ENCODE measurements around the gene INO80B.
"Not testable (repeated sequence)": the region's sequence is repeated elsewhere in the genome, so short reads cannot be mapped to it uniquely, and the experiment has no call there.

INO80B gene

DNA sequence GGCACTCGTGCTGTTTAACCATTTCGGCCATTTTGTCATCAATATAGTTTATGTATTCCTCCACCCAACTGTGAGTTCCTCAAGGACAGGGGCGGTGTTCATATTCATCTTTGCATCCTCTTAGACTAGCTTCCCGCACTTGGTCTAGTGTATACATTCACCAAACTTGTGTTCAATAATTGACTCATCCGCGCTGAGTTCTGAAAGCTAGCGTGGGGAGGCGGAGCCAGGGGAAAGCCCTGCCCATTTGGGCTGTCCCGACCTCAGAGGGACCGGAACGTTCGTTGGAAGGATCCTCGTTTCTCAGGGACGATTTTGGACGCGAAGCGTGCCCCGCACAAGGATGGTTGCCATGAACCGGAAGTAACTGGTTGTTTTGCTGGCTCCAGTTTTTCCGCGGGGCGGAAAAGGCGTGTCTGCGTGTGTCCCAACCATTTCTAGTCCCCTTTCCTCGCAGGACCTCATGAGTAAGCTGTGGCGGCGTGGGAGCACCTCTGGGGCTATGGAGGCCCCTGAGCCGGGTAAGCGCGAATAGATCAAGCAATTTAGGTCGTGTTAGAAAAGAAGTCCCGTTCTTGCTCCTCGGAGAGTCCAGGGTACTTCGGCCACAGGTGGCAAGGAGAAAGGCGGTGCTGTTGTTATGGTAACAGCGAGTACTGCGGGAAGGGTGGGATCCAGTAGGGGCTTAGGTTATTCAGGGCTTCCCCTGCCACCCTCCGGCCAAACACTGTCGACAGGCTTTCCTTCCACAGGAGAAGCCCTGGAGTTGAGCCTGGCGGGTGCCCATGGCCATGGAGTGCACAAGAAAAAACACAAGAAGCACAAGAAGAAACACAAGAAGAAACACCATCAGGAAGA is at the start of gene INO80B:
TSS of gene INO80B (plus strand) at position 434 of the 858 bp plus-strand sequence. CDS start at position 464, 30 bp downstream.
- peak; percentile 99 for DNase-seq

- DNase-seq: no peak
Observed at GRCh38 chr2:74406035-74406434, 48.9 kb upstream of the INO80B start.

DNA sequence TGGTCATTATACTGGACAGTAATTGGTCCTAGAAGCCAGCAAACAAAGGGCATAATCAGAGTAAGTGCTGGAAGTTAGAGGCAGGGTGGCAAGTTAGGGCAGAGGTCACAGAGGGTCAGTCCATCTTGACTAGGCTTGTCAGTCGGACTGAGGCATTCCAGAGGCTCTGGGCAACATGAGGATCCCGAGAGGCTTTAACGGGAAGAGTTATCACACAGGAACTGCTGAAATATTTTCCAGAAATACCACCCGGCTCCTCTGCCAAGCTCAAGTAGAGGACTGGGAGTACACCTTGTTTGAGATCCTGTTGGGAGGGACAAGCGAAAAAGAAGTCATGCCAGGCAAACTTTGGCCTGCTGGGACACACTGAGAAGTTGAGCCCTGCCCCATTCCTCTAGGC is 47.2 kb upstream of the INO80B start:
- DNase-seq: no peak

GRCh38 chr2:74413001-74413698 is 41.7 kb upstream of the INO80B start:
- no peak for DNase-seq

DNA sequence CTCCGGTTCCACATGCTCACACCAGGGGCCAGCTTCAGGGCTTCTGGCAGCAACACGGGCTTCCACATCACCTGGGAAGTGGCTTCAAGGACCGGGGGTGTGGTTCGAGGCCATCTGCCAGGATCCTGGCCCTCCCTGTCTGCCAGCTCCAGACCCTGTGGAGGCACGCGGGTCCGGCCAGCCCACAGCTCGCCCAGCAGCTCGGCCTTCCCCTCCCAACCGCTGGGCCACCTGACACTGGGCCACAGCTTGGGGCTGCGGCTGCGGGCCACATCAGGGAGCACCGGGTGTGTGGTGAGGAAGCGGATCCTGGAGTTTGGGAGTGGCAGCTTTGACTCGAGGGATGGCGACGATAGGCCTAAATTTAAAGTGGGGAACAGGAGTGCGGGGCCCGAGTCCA is 40.4 kb upstream of the INO80B start:
- no peak for DNase-seq

DNA sequence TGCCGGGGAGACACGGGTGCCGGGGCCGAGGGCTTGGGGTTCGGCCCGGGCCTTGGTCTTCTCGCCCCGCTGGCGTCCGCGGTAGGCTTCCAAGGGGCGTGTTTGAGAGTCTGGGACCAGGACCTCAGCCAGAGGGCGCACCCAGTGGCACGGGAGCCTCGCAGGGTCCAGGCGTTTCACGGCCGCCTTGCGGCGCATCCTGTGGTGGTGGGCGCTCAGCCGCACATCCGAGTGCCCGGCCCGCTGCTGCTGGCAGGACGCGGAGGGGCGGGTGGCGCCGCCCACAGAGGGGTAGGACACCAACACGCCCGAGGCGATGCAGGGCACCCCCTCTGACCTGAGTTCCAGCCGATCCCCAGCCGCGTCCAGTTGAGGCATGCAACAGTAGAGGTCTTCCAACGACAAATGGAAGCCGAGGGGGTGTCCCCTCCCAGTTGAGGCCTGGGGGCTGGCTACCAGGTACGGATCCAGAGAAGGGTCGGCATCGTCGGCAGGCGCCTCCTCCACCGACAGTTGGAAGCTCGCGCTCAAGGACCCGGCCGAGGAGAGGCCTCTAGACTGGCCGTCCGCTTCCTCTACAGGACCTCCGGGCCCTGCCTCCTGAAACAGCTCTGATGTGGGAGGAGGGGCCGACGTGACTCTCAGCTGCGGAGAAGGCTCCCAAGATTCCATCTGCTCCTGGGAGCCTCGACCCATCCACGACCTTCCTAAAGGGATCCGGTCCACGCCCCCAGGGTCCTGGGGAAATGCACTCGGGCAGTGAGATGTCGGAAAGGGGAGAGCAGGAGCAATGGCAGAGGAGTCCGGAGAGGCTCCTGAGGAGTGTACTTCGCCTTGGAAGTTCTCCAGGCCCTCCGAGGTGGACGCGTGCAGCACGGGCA is 39.8 kb upstream of the INO80B start:
- DNase-seq: no peak

DNA sequence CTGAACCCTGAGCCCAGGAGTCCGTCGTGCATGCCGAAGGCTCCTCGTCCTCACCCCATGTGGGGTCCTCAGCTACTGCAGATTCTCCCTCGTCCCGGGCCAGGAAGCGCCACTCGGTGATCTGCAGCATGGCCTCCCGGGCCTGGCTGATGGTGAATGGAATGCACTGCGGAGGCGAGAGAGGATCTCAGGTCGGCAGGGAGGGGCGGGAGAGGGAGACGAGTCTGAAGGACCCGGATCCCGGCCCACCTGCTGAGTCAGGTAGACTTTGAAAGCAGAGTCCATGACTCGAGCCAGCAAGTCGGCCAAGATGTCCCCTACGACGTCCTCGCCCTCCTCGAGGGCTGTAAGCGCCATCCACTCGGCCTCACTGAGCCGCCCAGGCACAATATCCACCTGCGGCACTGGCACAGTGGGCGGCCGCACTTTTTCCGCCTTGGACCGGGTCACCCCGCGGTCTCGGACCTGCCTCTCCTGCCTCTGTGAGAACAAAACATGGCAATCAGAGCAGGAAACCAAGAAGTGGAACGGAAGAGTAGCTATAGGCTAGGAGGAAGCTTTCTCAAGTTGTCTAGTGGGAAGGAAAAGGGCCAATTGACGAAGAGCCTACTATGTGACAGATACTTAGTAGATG is 39.0 kb upstream of the INO80B start:
- DNase-seq: no peak

DNA sequence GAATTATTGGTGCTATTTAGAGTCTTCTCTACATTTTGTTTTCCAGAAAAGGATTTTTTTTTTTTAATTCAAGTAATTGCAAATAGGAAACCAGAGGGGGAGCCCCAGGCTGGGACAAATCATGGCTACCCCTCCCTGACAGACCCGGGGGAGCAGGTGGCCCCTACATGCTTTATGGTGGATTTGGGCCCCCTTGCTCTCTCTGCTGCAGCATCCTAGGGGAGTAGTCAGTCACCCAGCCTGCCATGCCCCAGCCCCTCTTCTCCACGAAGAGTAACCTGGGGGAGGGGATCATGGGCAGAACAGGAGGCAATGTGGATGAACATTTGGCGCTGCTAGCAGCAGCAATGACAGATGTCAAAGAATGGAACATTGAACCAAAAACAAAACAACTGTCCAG is 38.1 kb upstream of the INO80B start:
- DNase-seq: no peak

DNA sequence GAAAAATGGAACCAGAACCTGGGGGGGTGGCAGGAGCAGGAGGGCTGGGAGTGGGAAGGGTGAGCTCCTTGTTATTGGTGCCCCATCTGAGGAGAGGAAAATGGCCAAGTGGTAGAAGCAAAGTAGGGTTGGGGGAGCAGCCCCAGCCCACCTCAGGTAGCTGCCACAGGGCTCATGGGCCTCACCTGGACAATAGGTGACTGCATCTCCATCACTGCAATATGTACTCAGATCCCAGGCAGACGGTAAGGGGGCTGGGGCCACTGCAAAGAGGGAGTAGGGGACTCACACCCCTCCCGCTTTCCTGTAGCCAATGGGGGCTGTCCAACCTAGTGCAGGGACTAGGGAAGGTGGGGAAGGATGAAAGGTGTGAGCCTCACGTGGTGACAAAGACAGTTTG is 37.7 kb upstream of the INO80B start:
- no peak for DNase-seq

GRCh38 chr2:74417763-74418162 is 37.1 kb upstream of the INO80B start:
- DNase-seq: no peak

- no peak for DNase-seq
Observed at GRCh38 chr2:74418312-74418711, 36.6 kb upstream of the INO80B start.

DNA sequence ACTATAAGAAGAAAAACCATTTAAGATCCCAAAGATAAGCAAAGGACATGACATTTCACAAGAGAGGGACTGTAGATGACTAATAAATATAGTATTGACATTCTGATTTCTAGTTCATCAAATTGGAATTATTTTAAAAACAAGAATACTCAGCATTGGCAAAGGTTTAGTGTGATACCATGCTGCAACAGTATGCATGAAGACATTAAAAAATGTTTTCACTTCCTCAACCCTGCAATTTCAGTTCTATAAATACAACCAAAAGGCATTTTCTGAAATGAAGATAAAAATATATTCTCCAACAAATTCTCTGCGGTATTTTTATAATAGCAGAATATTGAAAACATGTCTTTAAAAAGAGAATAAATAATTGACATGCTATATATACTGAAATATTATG is 35.5 kb upstream of the INO80B start:
- no peak for DNase-seq

DNA sequence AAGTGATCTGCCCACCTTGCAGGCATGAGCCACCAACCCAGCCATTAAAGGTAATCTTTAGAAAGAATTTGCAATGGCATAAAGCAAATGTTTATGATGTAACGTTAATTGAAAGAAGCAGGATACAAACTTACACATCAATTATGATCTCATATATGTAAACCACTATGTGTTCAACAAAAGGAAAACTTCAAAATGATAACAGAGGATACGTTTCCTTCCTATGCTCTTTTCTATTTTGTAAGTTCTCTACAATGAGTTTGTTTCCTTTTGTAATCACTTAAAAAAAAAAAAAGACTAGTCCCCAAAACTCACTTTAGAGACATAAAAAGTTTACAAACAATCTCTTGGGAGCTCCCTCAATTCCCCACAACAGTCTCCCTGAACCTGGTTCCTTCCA is 34.9 kb upstream of the INO80B start:
- no peak for DNase-seq

GRCh38 chr2:74420443-74421103 is 34.3 kb upstream of the INO80B start:
- DNase-seq: not testable (repeated sequence)

GRCh38 chr2:74421221-74421870 is 33.5 kb upstream of the INO80B start, which contains the start of the genes C2orf81 and WDR54:
Gene C2orf81, minus strand, starts transcription at chr2:74421619. Its CDS starts 59 bp downstream, at chr2:74421560.
Gene WDR54, plus strand, starts transcription at chr2:74421730. Its CDS starts 424 bp downstream, at chr2:74422154.
- peak; percentile 97 for DNase-seq

GRCh38 chr2:74423231-74424095 is 31.4 kb upstream of the INO80B start:
- DNase-seq: no peak

DNA sequence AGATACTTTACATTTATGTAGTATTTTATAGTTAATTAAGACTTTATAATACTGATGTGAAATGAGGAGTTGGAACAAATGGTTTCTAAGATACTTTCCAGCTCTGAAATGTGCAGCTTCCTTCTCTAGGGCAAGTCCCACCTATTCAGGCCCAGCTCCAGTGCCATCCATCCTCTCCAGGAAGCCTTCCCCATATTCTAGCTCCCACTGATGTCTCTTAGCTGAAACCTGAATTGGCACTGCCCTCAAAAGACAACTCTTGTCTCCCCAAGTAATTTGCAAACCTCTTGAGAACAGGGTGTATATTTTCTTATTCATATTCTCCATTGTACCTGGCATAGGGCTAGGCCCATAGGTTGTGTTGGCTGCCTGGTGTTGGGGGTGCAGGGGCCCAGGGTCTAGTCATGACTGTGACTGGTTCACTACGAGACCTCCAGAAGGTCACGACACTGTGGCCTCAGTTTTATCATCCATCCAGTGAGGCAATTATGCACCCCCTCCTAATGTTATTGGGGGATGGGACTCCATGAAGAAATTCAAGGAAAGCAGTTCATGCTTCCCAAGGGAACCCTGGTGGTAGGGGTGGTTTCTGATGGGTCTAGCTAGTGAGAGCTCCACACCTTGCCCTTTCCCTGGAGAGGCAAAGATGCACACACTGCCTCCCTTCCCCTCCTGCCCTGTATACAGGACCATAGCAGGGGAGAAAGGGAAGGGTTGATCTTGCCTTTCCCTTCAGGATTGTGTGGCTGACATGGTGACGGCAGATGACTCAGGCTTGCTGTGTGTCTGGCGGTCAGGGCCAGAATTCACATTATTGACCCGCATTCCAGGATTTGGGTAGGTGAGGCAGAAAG is 30.5 kb upstream of the INO80B start:
- DNase-seq: no peak

- DNase-seq: no peak
Observed at GRCh38 chr2:74424995-74425406, 29.9 kb upstream of the INO80B start.

- no peak for DNase-seq
Observed at GRCh38 chr2:74425523-74425922, 29.4 kb upstream of the INO80B start.
